ENCODE measurements around the gene COL21A1.
A peak's percentile ranks its signal among the peaks of the same experiment; 100 is the strongest.

COL21A1 gene

GRCh38 chr6:56187686-56188085 lies 59.7 kb downstream of the COL21A1 start:
- Histone ChIP-seq H3K9ac (ENCODE audit: low read length) (no peak overlapping the region), H3K36me3 (ENCODE audit: control insufficient read depth, insufficient read depth, low read length, severe bottlenecking) (no peaks in the 10 kb centered on the region), H3K9me3 (ENCODE audit: control insufficient read depth, low read length) (no peaks in the 10 kb centered on the region), H3K27me3 (replicated peaks; ENCODE audit: control insufficient read depth, insufficient read depth, low read length) (no peaks in the 10 kb centered on the region), H3K4me1 (ENCODE audit: control insufficient read depth, insufficient read depth, low read length) (no peaks in the 10 kb centered on the region), H3K4me3 (ENCODE audit: low read length) (no peak overlapping the region)
- DNase-seq (ENCODE audit: low read depth), result no peak

GRCh38 chr6:56176741-56177140 lies 70.6 kb downstream of the COL21A1 start:
- Histone ChIP-seq H3K4me3 (ENCODE audit: low read length) (no peak overlapping the region), H3K36me3 (ENCODE audit: control insufficient read depth, insufficient read depth, low read length, severe bottlenecking) (no peaks in the 10 kb centered on the region), H3K9ac (ENCODE audit: low read length) (no peak overlapping the region), H3K9me3 (ENCODE audit: control insufficient read depth, low read length) (peaks cover 39% of the 10 kb centered on the region), H3K4me1 (ENCODE audit: control insufficient read depth, insufficient read depth, low read length) (no peaks in the 10 kb centered on the region), H3K27me3 (replicated peaks; ENCODE audit: control insufficient read depth, insufficient read depth, low read length) (no peaks in the 10 kb centered on the region)
- no peak for DNase-seq (ENCODE audit: low read depth)

GRCh38 chr6:56173228-56173627 lies 74.2 kb downstream of the COL21A1 start:
- H3K4me1 ChIP-seq (ENCODE audit: control insufficient read depth, insufficient read depth, low read length), result peaks cover under 1% of the 10 kb centered on the region
- no peak for DNase-seq (ENCODE audit: low read depth)
- peaks cover 8% of the 10 kb centered on the region for H3K36me3 ChIP-seq (ENCODE audit: control insufficient read depth, insufficient read depth, low read length, severe bottlenecking)
- H3K4me3 ChIP-seq (ENCODE audit: low read length), result no peak overlapping the region
- no peaks in the 10 kb centered on the region for H3K27me3 ChIP-seq (replicated peaks; ENCODE audit: control insufficient read depth, insufficient read depth, low read length)
- peaks cover 53% of the 10 kb centered on the region for H3K9me3 ChIP-seq (ENCODE audit: control insufficient read depth, low read length)
- no peak overlapping the region for H3K9ac ChIP-seq (ENCODE audit: low read length)

GRCh38 chr6:56172144-56172543 lies 75.2 kb downstream of the COL21A1 start:
- no peak overlapping the region for H3K9ac ChIP-seq (ENCODE audit: low read length)
- H3K4me3 ChIP-seq (ENCODE audit: low read length), result peak overlapping the region; percentile 52
- peaks cover 8% of the 10 kb centered on the region for H3K36me3 ChIP-seq (ENCODE audit: control insufficient read depth, insufficient read depth, low read length, severe bottlenecking)
- H3K9me3 ChIP-seq (ENCODE audit: control insufficient read depth, low read length), result peaks cover 53% of the 10 kb centered on the region
- peaks cover 6% of the 10 kb centered on the region for H3K4me1 ChIP-seq (ENCODE audit: control insufficient read depth, insufficient read depth, low read length)
- DNase-seq (ENCODE audit: low read depth), result no peak
- H3K27me3 ChIP-seq (replicated peaks; ENCODE audit: control insufficient read depth, insufficient read depth, low read length), result no peaks in the 10 kb centered on the region

GRCh38 chr6:56169366-56169765 lies 78.0 kb downstream of the COL21A1 start:
- Histone ChIP-seq H3K27me3 (replicated peaks; ENCODE audit: control insufficient read depth, insufficient read depth, low read length) (no peaks in the 10 kb centered on the region), H3K9me3 (ENCODE audit: control insufficient read depth, low read length) (peaks cover 36% of the 10 kb centered on the region), H3K4me3 (ENCODE audit: low read length) (no peak overlapping the region), H3K36me3 (ENCODE audit: control insufficient read depth, insufficient read depth, low read length, severe bottlenecking) (peaks cover 11% of the 10 kb centered on the region), H3K4me1 (ENCODE audit: control insufficient read depth, insufficient read depth, low read length) (peaks cover 6% of the 10 kb centered on the region), H3K9ac (ENCODE audit: low read length) (no peak overlapping the region)
- DNase-seq (ENCODE audit: low read depth), result no peak

GRCh38 chr6:56168596-56168995 lies 78.8 kb downstream of the COL21A1 start:
- peaks cover 17% of the 10 kb centered on the region for H3K36me3 ChIP-seq (ENCODE audit: control insufficient read depth, insufficient read depth, low read length, severe bottlenecking)
- peaks cover 32% of the 10 kb centered on the region for H3K9me3 ChIP-seq (ENCODE audit: control insufficient read depth, low read length)
- no peak overlapping the region for H3K4me3 ChIP-seq (ENCODE audit: low read length)
- no peak for DNase-seq (ENCODE audit: low read depth)
- no peak overlapping the region for H3K9ac ChIP-seq (ENCODE audit: low read length)
- no peaks in the 10 kb centered on the region for H3K27me3 ChIP-seq (replicated peaks; ENCODE audit: control insufficient read depth, insufficient read depth, low read length)
- peaks cover 6% of the 10 kb centered on the region for H3K4me1 ChIP-seq (ENCODE audit: control insufficient read depth, insufficient read depth, low read length)

- H3K27me3 ChIP-seq (replicated peaks; ENCODE audit: control insufficient read depth, insufficient read depth, low read length), result no peaks in the 10 kb centered on the region
- H3K9me3 ChIP-seq (ENCODE audit: control insufficient read depth, low read length), result no peaks in the 10 kb centered on the region
- no peak overlapping the region for H3K4me3 ChIP-seq (ENCODE audit: low read length)
- DNase-seq (ENCODE audit: low read depth), result no peak
- H3K9ac ChIP-seq (ENCODE audit: low read length), result no peak overlapping the region
- H3K36me3 ChIP-seq (ENCODE audit: control insufficient read depth, insufficient read depth, low read length, severe bottlenecking), result peaks cover 13% of the 10 kb centered on the region
- peaks cover 6% of the 10 kb centered on the region for H3K4me1 ChIP-seq (ENCODE audit: control insufficient read depth, insufficient read depth, low read length)
These were observed 85.3 kb downstream of the COL21A1 start for GRCh38 chr6:56162081-56162480.

- H3K9ac ChIP-seq (ENCODE audit: low read length), result no peak overlapping the region
- no peaks in the 10 kb centered on the region for H3K27me3 ChIP-seq (replicated peaks; ENCODE audit: control insufficient read depth, insufficient read depth, low read length)
- no peak overlapping the region for H3K4me3 ChIP-seq (ENCODE audit: low read length)
- H3K36me3 ChIP-seq (ENCODE audit: control insufficient read depth, insufficient read depth, low read length, severe bottlenecking), result peaks cover 10% of the 10 kb centered on the region
- peaks cover 6% of the 10 kb centered on the region for H3K4me1 ChIP-seq (ENCODE audit: control insufficient read depth, insufficient read depth, low read length)
- no peaks in the 10 kb centered on the region for H3K9me3 ChIP-seq (ENCODE audit: control insufficient read depth, low read length)
- no peak for DNase-seq (ENCODE audit: low read depth)
These were observed 86.9 kb downstream of the COL21A1 start for GRCh38 chr6:56160489-56160888.

- H3K27me3 ChIP-seq (replicated peaks; ENCODE audit: control insufficient read depth, insufficient read depth, low read length), result no peaks in the 10 kb centered on the region
- H3K9me3 ChIP-seq (ENCODE audit: control insufficient read depth, low read length), result peaks cover 11% of the 10 kb centered on the region
- peaks cover 6% of the 10 kb centered on the region for H3K4me1 ChIP-seq (ENCODE audit: control insufficient read depth, insufficient read depth, low read length)
- no peak overlapping the region for H3K9ac ChIP-seq (ENCODE audit: low read length)
- DNase-seq (ENCODE audit: low read depth), result no peak
- H3K36me3 ChIP-seq (ENCODE audit: control insufficient read depth, insufficient read depth, low read length, severe bottlenecking), result peaks cover 4% of the 10 kb centered on the region
- H3K4me3 ChIP-seq (ENCODE audit: low read length), result peak overlapping the region; percentile 29
These were observed 88.8 kb downstream of the COL21A1 start for GRCh38 chr6:56158571-56158970.

GRCh38 chr6:56156643-56157042 lies 90.7 kb downstream of the COL21A1 start:
- no peak for DNase-seq (ENCODE audit: low read depth)
- peaks cover 6% of the 10 kb centered on the region for H3K4me1 ChIP-seq (ENCODE audit: control insufficient read depth, insufficient read depth, low read length)
- no peaks in the 10 kb centered on the region for H3K36me3 ChIP-seq (ENCODE audit: control insufficient read depth, insufficient read depth, low read length, severe bottlenecking)

GRCh38 chr6:56155634-56156141 lies 91.7 kb downstream of the COL21A1 start:
- Histone ChIP-seq H3K4me3 (ENCODE audit: low read length) (no peak overlapping the region), H3K4me1 (ENCODE audit: control insufficient read depth, insufficient read depth, low read length) (peaks cover 6% of the 10 kb centered on the region), H3K36me3 (ENCODE audit: control insufficient read depth, insufficient read depth, low read length, severe bottlenecking) (no peaks in the 10 kb centered on the region), H3K9me3 (ENCODE audit: control insufficient read depth, low read length) (peaks cover 11% of the 10 kb centered on the region), H3K9ac (ENCODE audit: low read length) (no peak overlapping the region), H3K27me3 (replicated peaks; ENCODE audit: control insufficient read depth, insufficient read depth, low read length) (no peaks in the 10 kb centered on the region)
- DNase-seq (ENCODE audit: low read depth), result no peak

More at GRCh38 chr6:56156643-56157042, 90.7 kb downstream of the COL21A1 start:
- no peaks in the 10 kb centered on the region for H3K27me3 ChIP-seq (replicated peaks; ENCODE audit: control insufficient read depth, insufficient read depth, low read length)
- H3K9ac ChIP-seq (ENCODE audit: low read length), result no peak overlapping the region
- H3K4me3 ChIP-seq (ENCODE audit: low read length), result no peak overlapping the region
- peaks cover 11% of the 10 kb centered on the region for H3K9me3 ChIP-seq (ENCODE audit: control insufficient read depth, low read length)

- H3K36me3 ChIP-seq (ENCODE audit: control insufficient read depth, insufficient read depth, low read length, severe bottlenecking), result no peaks in the 10 kb centered on the region
- no peaks in the 10 kb centered on the region for H3K27me3 ChIP-seq (replicated peaks; ENCODE audit: control insufficient read depth, insufficient read depth, low read length)
These were observed 93.3 kb downstream of the COL21A1 start for GRCh38 chr6:56154076-56154475.

More at GRCh38 chr6:56154076-56154475, 93.3 kb downstream of the COL21A1 start:
- H3K4me3 ChIP-seq (ENCODE audit: low read length), result no peak overlapping the region
- peaks cover 11% of the 10 kb centered on the region for H3K9me3 ChIP-seq (ENCODE audit: control insufficient read depth, low read length)
- peaks cover 6% of the 10 kb centered on the region for H3K4me1 ChIP-seq (ENCODE audit: control insufficient read depth, insufficient read depth, low read length)
- DNase-seq (ENCODE audit: low read depth), result no peak
- no peak overlapping the region for H3K9ac ChIP-seq (ENCODE audit: low read length)

Data from adipocyte (in vitro differentiated cells).